H1 (cell line): ENCODE data around the gene PKMYT1. TPM values are rescaled to one million over a fixed set of nuclear protein-coding genes. Genes with fewer than 3 reads are reported as not detected.
A peak's percentile ranks its signal among the peaks of the same experiment; 100 is the strongest.

Experiments used
- CBX8 ChIP-seq: fragments of 300-800, 300-1000 bp; sonication (generic); IDR thresholded peaks from 2 replicates; pipeline ENCODE4 v1.7.1; 2016; ENCODE audit warnings: low read depth, low read length, borderline replicate concordance
- TAF1 ChIP-seq: IDR thresholded peaks from 2 replicates; pipeline ENCODE4 v1.6.1; 2011; ENCODE audit warnings: mild to moderate bottlenecking, low read depth, low read length
- polyA plus RNA-seq, 7 experiments: library from polyadenylated mRNA; depleted of rRNA in 3 of 7; stranded (reverse) in 5 of 7; unstranded in 2 of 7; fragments of >200 nt in 5 of 7; fragments of 200-250 nt in 2 of 7; gene quantifications; 1 replicate in 5 of 7; 2 replicates in 1 of 7; 4 replicates in 1 of 7; pipeline versions ENCODE4 v1.2.1 to v1.2.3, GENCODE V29; 2011 to 2013; ENCODE audit warnings: missing spikeins in 2 of 7, mixed read lengths in 2 of 7
- total RNA-seq: library from RNA; stranded (reverse); fragmentation: NEBNext Ultra II Directional; extraction: Animal tissue kit (Norgen Biotek cat#: 25700); gene quantifications from 2 replicates; pipeline ENCODE4 v1.2.1, GENCODE V29; 2021
- TF ChIP-seq, protein P1 (sequence below): IDR thresholded peaks from 2 replicates; pipeline ENCODE4 v1.6.1; 2012; ENCODE audit warnings: inconsistent platforms

The PKMYT1 gene
- total and polyA plus RNA-seq, 2 of the 8 experiments (the other 6 are each of a cell fraction or from before 2014, with no cell fraction given): 74.7 to 85.2 TPM

DNA sequence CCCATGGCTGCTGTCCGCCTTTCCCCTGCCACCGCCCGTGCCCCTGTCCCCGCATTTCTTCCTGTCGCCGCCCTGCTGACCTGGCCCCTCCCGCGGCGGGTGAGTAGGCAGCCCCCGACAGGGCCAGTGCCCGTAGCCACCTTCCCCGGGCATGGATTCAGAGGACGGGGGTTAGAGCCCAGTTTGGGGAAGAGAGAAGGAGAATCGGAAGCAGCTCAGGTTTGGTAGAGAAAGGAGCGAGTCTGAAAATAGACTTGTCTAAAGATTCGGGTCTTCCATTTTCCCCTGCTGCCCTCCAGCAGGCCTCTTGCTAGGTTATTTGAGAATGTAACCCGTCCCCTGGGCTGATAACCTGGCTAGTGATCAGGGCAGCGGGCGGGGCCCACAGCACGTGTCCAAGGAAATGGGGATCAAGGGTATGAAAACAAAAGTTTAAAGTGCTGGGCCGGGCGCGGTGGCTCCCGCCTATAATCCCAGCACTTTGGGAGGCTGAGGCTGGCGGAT is 24.6 kb upstream of the PKMYT1 start (continued):
- TF ChIP-seq TAF1 (peak; percentile 28; the same call in 1 of the 2 replicates), CBX8 (no peak)
- TF ChIP-seq, protein P1, sequence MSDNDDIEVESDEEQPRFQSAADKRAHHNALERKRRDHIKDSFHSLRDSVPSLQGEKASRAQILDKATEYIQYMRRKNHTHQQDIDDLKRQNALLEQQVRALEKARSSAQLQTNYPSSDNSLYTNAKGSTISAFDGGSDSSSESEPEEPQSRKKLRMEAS: peak; percentile 79
